Vagina (tissue), 2 donors: Measurements from ENCODE around the gene PITPNM2. TPM values are rescaled to one million over a fixed set of nuclear protein-coding genes. Genes with fewer than 3 reads are reported as not detected.

ENCODE experiments used
- DNase-seq, 2 donors: peaks; one replicate each; pipeline ENCODE4 v3.0.0-alpha.2; 2017; ENCODE audit errors: extremely low spot score in 2 of 2
- H3K27ac ChIP-seq: fragments of 200-600 bp; sonication (generic); one replicate; pipeline ENCODE4 v1.5.1; 2019
- H3K27me3 ChIP-seq: fragments of 200-600 bp; sonication (generic); one replicate; pipeline ENCODE4 v1.5.1; 2019
- H3K36me3 ChIP-seq, 2 donors: fragments of 200-600 bp; sonication (generic); one replicate each; pipeline ENCODE4 v1.5.1; 2017 to 2019
- H3K4me1 ChIP-seq: fragments of 200-600 bp; sonication (generic); one replicate; pipeline ENCODE4 v1.5.1; 2019
- H3K4me3 ChIP-seq, 2 donors: fragments of 200-600 bp; sonication (generic); 1 replicate in 1 of 2; 2 replicates in 1 of 2; pipeline ENCODE4 v1.5.1; 2016 to 2019
- H3K9me3 ChIP-seq: fragments of 200-600 bp; sonication (generic); one replicate; pipeline ENCODE4 v1.5.1; 2019
- CTCF ChIP-seq, 3 experiments: fragments of 450-650 bp in 2 of 3; fragments of 200-600 bp in 1 of 3; sonication (generic) in 1 of 3; IDR thresholded peaks; one replicate each; pipeline ENCODE4 v1.5.1; 2017 to 2019; ENCODE audit warnings: antibody characterized with exemption in 3 of 3, mild to moderate bottlenecking in 2 of 3, moderate library complexity in 2 of 3
- POLR2A ChIP-seq, 2 donors: fragments of 450-650 bp; IDR thresholded peaks; one replicate each; pipeline ENCODE4 v1.6.1; 2017; ENCODE audit warnings: antibody characterized with exemption in 2 of 2, mild to moderate bottlenecking in 2 of 2, moderate library complexity in 2 of 2
- POLR2AphosphoS5 ChIP-seq, 2 donors: sonication (generic); formaldehyde crosslinking; IDR thresholded peaks; one replicate each; pipeline ENCODE4 v1.9.0; 2017; ENCODE audit warnings: antibody characterized with exemption in 2 of 2, mild to moderate bottlenecking in 2 of 2, low read depth in 1 of 2; ENCODE audit not compliant: insufficient read depth in 1 of 2
- intact Hi-C: fragments of 100-400 bp; cut with DNase I; formaldehyde crosslinking; loops from one replicate; pipeline ENCODE4 v1.15.1; 2023
- total RNA-seq: library from RNA; depleted of rRNA; stranded (reverse); fragments of >200 nt; gene quantifications from one replicate; pipeline ENCODE4 v1.2.3, GENCODE V29; 2016

The PITPNM2 gene
- total RNA-seq, 1 donor from 2014 or later, result 8.1 TPM

- peaks cover 0 to 3% of the 10 kb centered on the region in 2 donors for H3K36me3 ChIP-seq
- H3K27me3 ChIP-seq, result no peaks in the 10 kb centered on the region
- TF ChIP-seq POLR2A (IDR thresholded peaks at IDR 0.05) (no peak), POLR2AphosphoS5 (IDR thresholded peaks at IDR 0.05; ENCODE audit: insufficient read depth in 1 of 2, low read depth in 1 of 2) (peak in 1 of 2 donors; percentile 26)
- H3K27ac ChIP-seq, result no peak overlapping the region
- no peak overlapping the region for H3K4me3 ChIP-seq
- DNase-seq, result no peak
- no peaks in the 10 kb centered on the region for H3K9me3 ChIP-seq
- intact Hi-C loops, result loop anchor here (5.0 kb wide), 1 partner anchor 176 kb away; no protein-coding TSS in a partner anchor
- no peaks in the 10 kb centered on the region for H3K4me1 ChIP-seq
Measured at GRCh38 chr12:123163227-123163626, 12.3 kb upstream of the PITPNM2 start.

GRCh38 chr12:123160801-123161487 is 10.1 kb upstream of the PITPNM2 start:
- Histone ChIP-seq H3K4me3 (no peak overlapping the region), H3K27ac (no peak overlapping the region), H3K4me1 (no peaks in the 10 kb centered on the region), H3K27me3 (no peaks in the 10 kb centered on the region), H3K36me3 (peaks cover 0 to 3% of the 10 kb centered on the region in 2 donors), H3K9me3 (no peaks in the 10 kb centered on the region)
- intact Hi-C loops, result loop anchor here (5.0 kb wide), 1 partner anchor 174 kb away; no protein-coding TSS in a partner anchor
- TF ChIP-seq POLR2A (IDR thresholded peaks at IDR 0.05), result no peak
- TF ChIP-seq CTCF (IDR thresholded peaks at IDR 0.05), result no peak
- no peak for DNase-seq

DNA sequence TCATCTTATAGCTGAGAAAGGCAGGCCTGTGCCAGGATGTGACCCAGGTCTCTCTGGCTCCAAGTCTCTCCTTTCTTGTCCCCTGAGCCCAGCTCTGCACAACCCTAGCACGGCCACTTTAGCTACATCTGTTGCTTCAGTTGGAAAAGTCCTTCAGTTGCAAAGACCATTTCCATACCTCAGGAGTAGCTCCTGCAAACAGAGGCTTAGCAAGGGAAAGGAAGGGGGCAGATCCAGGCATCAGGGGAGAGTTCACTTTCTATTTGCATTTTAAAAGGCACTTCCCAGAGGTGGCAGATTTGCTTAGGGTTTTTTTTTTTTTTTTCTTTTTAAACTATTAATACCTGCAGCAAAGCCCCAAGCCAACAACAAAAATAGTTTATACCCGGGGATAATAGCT is 3.0 kb upstream of the PITPNM2 start:
- H3K4me3 ChIP-seq, result no peak overlapping the region
- H3K4me1 ChIP-seq, result peaks cover 25% of the 10 kb centered on the region
- no peaks in the 10 kb centered on the region for H3K9me3 ChIP-seq
- H3K36me3 ChIP-seq, result no peaks in the 10 kb centered on the region
- intact Hi-C loops, result no loop called here
- TF ChIP-seq POLR2AphosphoS5 (IDR thresholded peaks at IDR 0.05; ENCODE audit: insufficient read depth in 1 of 2, low read depth in 1 of 2) (no peak), POLR2A (IDR thresholded peaks at IDR 0.05) (no peak), CTCF (IDR thresholded peaks at IDR 0.05) (no peak)
- no peak overlapping the region for H3K27ac ChIP-seq
- no peak for DNase-seq
- no peaks in the 10 kb centered on the region for H3K27me3 ChIP-seq

DNA sequence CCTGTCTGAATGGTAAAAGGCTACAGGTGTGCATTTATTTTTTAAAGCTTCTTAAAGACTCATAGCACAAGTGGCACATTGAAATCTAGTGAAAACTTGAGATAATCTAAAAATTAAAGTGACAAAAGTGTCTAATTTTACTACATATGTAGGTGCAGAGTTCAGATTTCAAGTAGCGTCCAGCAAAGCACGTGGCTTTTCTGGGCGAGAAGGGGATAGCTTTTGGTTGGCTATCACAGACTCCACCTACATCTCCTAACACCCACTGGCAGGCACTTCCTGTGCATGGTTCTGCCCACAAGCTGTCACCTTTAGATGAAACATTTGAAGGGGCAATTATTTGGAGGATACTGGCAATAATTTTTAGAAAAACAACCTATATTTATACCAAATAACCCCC is 1.9 kb upstream of the PITPNM2 start:
- Histone ChIP-seq H3K4me1 (peaks cover 30% of the 10 kb centered on the region), H3K27me3 (no peaks in the 10 kb centered on the region), H3K9me3 (no peaks in the 10 kb centered on the region), H3K36me3 (no peaks in the 10 kb centered on the region), H3K4me3 (no peak overlapping the region), H3K27ac (no peak overlapping the region)
- DNase-seq, result no peak
- TF ChIP-seq POLR2AphosphoS5 (IDR thresholded peaks at IDR 0.05; ENCODE audit: insufficient read depth in 1 of 2, low read depth in 1 of 2) (no peak), POLR2A (IDR thresholded peaks at IDR 0.05) (no peak), CTCF (IDR thresholded peaks at IDR 0.05) (no peak)
- intact Hi-C loops, result no loop called here

DNA sequence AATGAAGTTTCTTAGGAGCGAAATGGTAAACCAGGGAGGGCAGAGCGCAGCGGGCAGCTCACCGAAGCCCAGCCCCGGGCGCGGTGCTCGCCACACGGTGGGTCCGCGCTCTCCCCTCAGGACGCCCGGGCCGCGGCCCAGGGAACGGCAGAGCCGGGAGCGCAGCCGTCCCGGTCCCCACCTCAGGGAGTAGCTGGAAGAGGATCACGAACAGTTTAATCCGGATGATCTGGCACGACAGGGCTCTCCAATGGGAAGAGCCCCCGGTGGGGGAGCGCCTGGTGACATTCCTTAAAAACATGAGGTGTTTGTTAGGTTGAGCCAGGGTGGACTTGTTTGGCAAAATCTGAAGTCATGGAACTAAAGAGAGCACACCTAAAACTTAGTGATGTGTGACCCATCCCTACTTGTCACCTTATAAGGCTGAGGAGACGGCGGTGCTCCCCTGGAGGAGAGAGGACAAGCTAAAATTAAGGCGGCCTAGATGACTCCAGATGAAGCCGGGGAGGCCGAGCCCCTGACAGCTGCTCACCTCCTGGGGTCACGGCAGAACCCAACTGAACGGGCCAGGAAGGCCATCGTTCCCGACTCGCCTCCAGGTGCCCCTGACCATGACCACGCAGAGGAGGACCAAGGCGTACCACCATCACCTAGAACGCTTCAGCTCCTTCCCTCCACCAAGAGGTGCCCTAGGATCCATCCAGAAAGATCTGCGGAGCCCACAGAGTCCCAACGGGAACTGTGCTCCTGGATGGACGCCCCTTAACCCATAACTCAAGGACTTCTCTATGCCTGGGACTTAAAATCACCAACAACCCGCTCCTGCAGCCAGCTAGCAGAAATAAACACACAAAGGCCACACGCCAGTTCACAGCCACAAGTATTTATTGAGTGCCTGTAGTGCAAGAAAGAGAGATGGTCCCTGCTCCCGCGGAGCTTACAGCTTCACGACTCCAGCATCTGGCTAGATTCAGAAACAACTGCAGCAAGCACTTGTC is 866 bp upstream of the PITPNM2 start:
- intact Hi-C loops, result loop anchor here (2.0 kb wide), 1 partner anchor 109 kb away; no protein-coding TSS in a partner anchor
- Histone ChIP-seq H3K27ac (peak overlapping the region; percentile 94), H3K27me3 (no peaks in the 10 kb centered on the region), H3K4me1 (peaks cover 30% of the 10 kb centered on the region), H3K9me3 (no peaks in the 10 kb centered on the region), H3K36me3 (no peaks in the 10 kb centered on the region), H3K4me3 (peak overlapping the region; percentile 77 to 90)
- peak in 1 of 2 donors; percentile 83 for DNase-seq
- no peak for TF ChIP-seq POLR2AphosphoS5 (IDR thresholded peaks at IDR 0.05; ENCODE audit: insufficient read depth in 1 of 2, low read depth in 1 of 2)
- no peak for TF ChIP-seq CTCF (IDR thresholded peaks at IDR 0.05)
- no peak for TF ChIP-seq POLR2A (IDR thresholded peaks at IDR 0.05)
